ENCODE measurements around the gene ACACB.

GRCh38 chr12:109069307-109070271 is 46.8 kb upstream of the ACACB start:
- TF ChIP-seq, protein P1, sequence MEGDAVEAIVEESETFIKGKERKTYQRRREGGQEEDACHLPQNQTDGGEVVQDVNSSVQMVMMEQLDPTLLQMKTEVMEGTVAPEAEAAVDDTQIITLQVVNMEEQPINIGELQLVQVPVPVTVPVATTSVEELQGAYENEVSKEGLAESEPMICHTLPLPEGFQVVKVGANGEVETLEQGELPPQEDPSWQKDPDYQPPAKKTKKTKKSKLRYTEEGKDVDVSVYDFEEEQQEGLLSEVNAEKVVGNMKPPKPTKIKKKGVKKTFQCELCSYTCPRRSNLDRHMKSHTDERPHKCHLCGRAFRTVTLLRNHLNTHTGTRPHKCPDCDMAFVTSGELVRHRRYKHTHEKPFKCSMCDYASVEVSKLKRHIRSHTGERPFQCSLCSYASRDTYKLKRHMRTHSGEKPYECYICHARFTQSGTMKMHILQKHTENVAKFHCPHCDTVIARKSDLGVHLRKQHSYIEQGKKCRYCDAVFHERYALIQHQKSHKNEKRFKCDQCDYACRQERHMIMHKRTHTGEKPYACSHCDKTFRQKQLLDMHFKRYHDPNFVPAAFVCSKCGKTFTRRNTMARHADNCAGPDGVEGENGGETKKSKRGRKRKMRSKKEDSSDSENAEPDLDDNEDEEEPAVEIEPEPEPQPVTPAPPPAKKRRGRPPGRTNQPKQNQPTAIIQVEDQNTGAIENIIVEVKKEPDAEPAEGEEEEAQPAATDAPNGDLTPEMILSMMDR (conservative IDR thresholded peaks at IDR 0.05; ENCODE audit: low read depth, low read length) = no peak
- TF ChIP-seq EZH2 (IDR thresholded peaks at IDR 0.05; ENCODE audit: borderline replicate concordance, low read depth, low read length, poor library complexity, severe bottlenecking) = no peak

All from A673 (cell line).